H7 (cell line): ENCODE data around the gene SOX12. TPM values are rescaled to one million over a fixed set of nuclear protein-coding genes. Genes with fewer than 3 reads are reported as not detected.
"Not testable (repeated sequence)": the region's sequence is repeated elsewhere in the genome, so short reads cannot be mapped to it uniquely, and the experiment has no call there.

Experiments used
- DNase-seq: peaks from one replicate; pipeline ENCODE4 v3.0.0; 2012
- H3K27me3 ChIP-seq: 2 replicates; pipeline ENCODE4 v1.6.0; 2011; ENCODE audit warnings: mild to moderate bottlenecking, low read length; ENCODE audit not compliant: control insufficient read depth, insufficient read depth
- H3K36me3 ChIP-seq: replicated peaks from 2 replicates; pipeline ENCODE4 v1.5.1; 2011; ENCODE audit warnings: low read length; ENCODE audit not compliant: control insufficient read depth, insufficient read depth
- H3K4me3 ChIP-seq: 2 replicates; pipeline ENCODE4 v1.5.1; 2011; ENCODE audit warnings: low read depth, mild to moderate bottlenecking, control low read depth, low read length, moderate library complexity; ENCODE audit not compliant: insufficient read depth
- total RNA-seq: library from RNA; depleted of rRNA; stranded (reverse); fragments of >200 nt; shearing (Covaris generic); gene quantifications from 2 replicates; pipeline ENCODE4 v1.2.3, GENCODE V29; 2014; rRNA removed

Gene SOX12
- total RNA-seq, 1 experiment from 2014 or later, result 14.7 TPM

GRCh38 chr20:372543-373082 lies 47.3 kb downstream of the SOX12 start:
- not testable (repeated sequence) for H3K27me3 ChIP-seq, DNase-seq, H3K4me3 ChIP-seq, H3K36me3 ChIP-seq

GRCh38 chr20:373171-373890 lies 48.0 kb downstream of the SOX12 start:
- Histone ChIP-seq H3K27me3 (no peaks in the 10 kb centered on the region), H3K4me3 (no peak overlapping the region), H3K36me3 (no peaks in the 10 kb centered on the region)
- peak; percentile 71 for DNase-seq

- no peak for DNase-seq
- no peaks in the 10 kb centered on the region; the same call in 1 of the 2 replicates for H3K27me3 ChIP-seq
- H3K36me3 ChIP-seq, result no peaks in the 10 kb centered on the region
- no peak overlapping the region for H3K4me3 ChIP-seq
These were observed 50.0 kb downstream of the SOX12 start for GRCh38 chr20:375265-375889.

- no peak for DNase-seq
- no peaks in the 10 kb centered on the region for H3K36me3 ChIP-seq
- no peak overlapping the region for H3K4me3 ChIP-seq
- peaks cover under 1% of the 10 kb centered on the region; the same call in 1 of the 2 replicates for H3K27me3 ChIP-seq
These were observed 50.7 kb downstream of the SOX12 start for GRCh38 chr20:376089-376488.

GRCh38 chr20:376750-377149 lies 51.4 kb downstream of the SOX12 start:
- H3K4me3 ChIP-seq, result no peak overlapping the region
- no peak for DNase-seq

GRCh38 chr20:377578-377977 lies 52.2 kb downstream of the SOX12 start:
- H3K4me3 ChIP-seq, H3K27me3 ChIP-seq, DNase-seq, H3K36me3 ChIP-seq: not testable (repeated sequence)

More at GRCh38 chr20:376750-377149, 51.4 kb downstream of the SOX12 start:
- H3K36me3 ChIP-seq, result no peaks in the 10 kb centered on the region
- H3K27me3 ChIP-seq, result peaks cover 6% of the 10 kb centered on the region; the same call in 1 of the 2 replicates

- H3K27me3 ChIP-seq, result peaks cover 8% of the 10 kb centered on the region; the same call in 1 of the 2 replicates
- no peak overlapping the region for H3K4me3 ChIP-seq
- no peaks in the 10 kb centered on the region for H3K36me3 ChIP-seq
- no peak for DNase-seq
These were observed 53.6 kb downstream of the SOX12 start for GRCh38 chr20:378961-379336.

Other genes starting within 250 kb of the SOX12 start
- not detected in 2 replicates for gene DEFB125, start 237.9 kb upstream of the SOX12 start, total RNA-seq
- gene DEFB126, start 183.0 kb upstream of the SOX12 start, total RNA-seq, result not detected in 2 replicates
- gene DEFB127, start 168.1 kb upstream of the SOX12 start, total RNA-seq, result not detected in 2 replicates
- not detected in 2 replicates for gene DEFB128, start 135.8 kb upstream of the SOX12 start, total RNA-seq
- gene DEFB129, start 98.3 kb upstream of the SOX12 start, total RNA-seq, result not detected in 2 replicates
- not detected in 2 replicates for gene DEFB132, start 67.8 kb upstream of the SOX12 start, total RNA-seq
- gene C20orf96, start 34.8 kb upstream of the SOX12 start, total RNA-seq, result 1.7 and 2.1 TPM in 2 replicates
- 24.0 and 27.9 TPM in 2 replicates for gene ZCCHC3, start 28.0 kb upstream of the SOX12 start, total RNA-seq
- gene NRSN2, start 21.6 kb downstream of the SOX12 start, total RNA-seq, result 31.6 and 48.5 TPM in 2 replicates
- 11.7 and 17.6 TPM in 2 replicates for gene TRIB3, start 55.2 kb downstream of the SOX12 start, total RNA-seq
- 53.9 and 61.9 TPM in 2 replicates for gene RBCK1, start 82.7 kb downstream of the SOX12 start, total RNA-seq
- 10.9 and 14.0 TPM in 2 replicates for gene TBC1D20, start 137.0 kb downstream of the SOX12 start, total RNA-seq
- 124 and 187 TPM in 2 replicates for gene CSNK2A1, start 218.2 kb downstream of the SOX12 start, total RNA-seq